HEK293 (cell line): ENCODE data around the gene BRWD1.

Experiments used
- CTCF ChIA-PET: fragments of 350-600 bp; formaldehyde crosslinking; extraction: SDS; loops from one replicate; lab custom pipeline; 2021; ENCODE audit warnings: antibody characterized with exemption; lab: Yijun Ruan, JAX
- POLR2A ChIA-PET: fragments of 300-600 bp; formaldehyde crosslinking; extraction: SDS; loops from one replicate; lab custom pipeline; 2020; ENCODE audit warnings: antibody characterized with exemption, inconsistent platforms; lab: Yijun Ruan, JAX
- H3K27ac ChIP-seq: fragments of 200-500 bp; sonication (Bioruptor generic); 2 replicates; pipeline ENCODE4 v1.5.1; 2014; ENCODE audit warnings: low read depth, low read length, control low read depth, inconsistent platforms; ENCODE audit errors: extremely low read depth
- H3K36me3 ChIP-seq, 2 experiments: fragments of 200-500 bp in 1 of 2; sonication (Bioruptor generic) in 1 of 2; 1 replicate in 1 of 2; 2 replicates in 1 of 2; pipeline ENCODE4 v1.5.1; 2014 to 2017; ENCODE audit warnings: inconsistent platforms in 2 of 2, low read length in 2 of 2; ENCODE audit not compliant: control insufficient read depth in 2 of 2, insufficient read depth in 1 of 2
- H3K4me1 ChIP-seq: fragments of 200-500 bp; sonication (Bioruptor generic); 2 replicates; pipeline ENCODE4 v1.5.1; 2014; ENCODE audit warnings: mild to moderate bottlenecking, low read length, inconsistent platforms; ENCODE audit not compliant: control insufficient read depth, insufficient read depth
- H3K4me3 ChIP-seq: 2 replicates; pipeline ENCODE4 v1.5.1; 2011; ENCODE audit warnings: low read depth, mild to moderate bottlenecking, control low read depth, low read length, moderate library complexity
- H3K9me3 ChIP-seq: fragments of 200-500 bp; sonication (Bioruptor generic); 2 replicates; pipeline ENCODE4 v1.5.1; 2014; ENCODE audit warnings: low read depth, low read length, inconsistent platforms; ENCODE audit not compliant: control insufficient read depth, insufficient read depth
- GLI2 ChIP-seq: fragments of 450-650 bp; formaldehyde crosslinking; IDR thresholded peaks from 2 replicates; pipeline ENCODE4; 2017; ENCODE audit warnings: missing biosample characterization, missing genetic modification characterization, low read depth, borderline replicate concordance
- INSM2 ChIP-seq: fragments of 450-650 bp; formaldehyde crosslinking; IDR thresholded peaks from 2 replicates; pipeline ENCODE4 v1.5.1; 2016; ENCODE audit warnings: missing biosample characterization, missing genetic modification characterization
- PRDM6 ChIP-seq: fragments of 450-650 bp; formaldehyde crosslinking; IDR thresholded peaks from 2 replicates; pipeline ENCODE4 v1.5.1; 2017; ENCODE audit warnings: missing biosample characterization, missing genetic modification characterization
- SALL2 ChIP-seq: fragments of 450-650 bp; formaldehyde crosslinking; IDR thresholded peaks from 2 replicates; pipeline ENCODE4 v1.5.0; 2017; ENCODE audit warnings: missing biosample characterization, mild to moderate bottlenecking, missing genetic modification characterization, borderline replicate concordance
- WT1 ChIP-seq: fragments of 450-650 bp; formaldehyde crosslinking; IDR thresholded peaks from 2 replicates; pipeline ENCODE4 v1.5.1; 2016; ENCODE audit warnings: missing biosample characterization, missing genetic modification characterization
- ZNF10 ChIP-seq: fragments of 450-650 bp; formaldehyde crosslinking; IDR thresholded peaks from 2 replicates; pipeline ENCODE4 v1.5.1; 2017; ENCODE audit warnings: missing biosample characterization, missing genetic modification characterization
- ZNF121 ChIP-seq: fragments of 450-650 bp; formaldehyde crosslinking; IDR thresholded peaks from 2 replicates; pipeline ENCODE4 v1.5.1; 2016; ENCODE audit warnings: missing biosample characterization, missing genetic modification characterization
- ZNF18 ChIP-seq: fragments of 450-650 bp; formaldehyde crosslinking; IDR thresholded peaks from 2 replicates; pipeline ENCODE4 v1.5.1; 2016; ENCODE audit warnings: missing biosample characterization, missing genetic modification characterization
- ZNF211 ChIP-seq: fragments of 450-650 bp; formaldehyde crosslinking; IDR thresholded peaks from 2 replicates; pipeline ENCODE4 v1.5.1; 2016; ENCODE audit warnings: low read depth, missing biosample characterization, missing genetic modification characterization
- ZNF311 ChIP-seq: fragments of 450-650 bp; formaldehyde crosslinking; IDR thresholded peaks from 2 replicates; pipeline ENCODE4 v1.5.1; 2017; ENCODE audit warnings: missing biosample characterization, missing genetic modification characterization, borderline replicate concordance
- ZNF335 ChIP-seq: fragments of 450-650 bp; formaldehyde crosslinking; conservative IDR thresholded peaks from 2 replicates; pipeline ENCODE4 v1.5.1; 2016; ENCODE audit warnings: missing biosample characterization, missing genetic modification characterization
- ZNF561 ChIP-seq: fragments of 450-650 bp; IDR thresholded peaks from 2 replicates; pipeline ENCODE4 v1.5.1; 2018; ENCODE audit warnings: missing biosample characterization, missing genetic modification characterization, borderline replicate concordance
- ZNF792 ChIP-seq: fragments of 450-650 bp; formaldehyde crosslinking; IDR thresholded peaks from 2 replicates; pipeline ENCODE4 v1.5.1; 2016; ENCODE audit warnings: missing biosample characterization, missing genetic modification characterization
- TF ChIP-seq, protein P1 (sequence below): IDR thresholded peaks from 2 replicates; pipeline ENCODE4 v1.6.1; 2011; ENCODE audit warnings: mild to moderate bottlenecking, low read depth, low read length, borderline replicate concordance
- TF ChIP-seq, protein P2 (sequence below): fragments of 450-650 bp; formaldehyde crosslinking; IDR thresholded peaks from 2 replicates; pipeline ENCODE4 v1.5.1; 2016; ENCODE audit warnings: missing biosample characterization, missing genetic modification characterization
- TF ChIP-seq, protein P3 (sequence below): fragments of 450-650 bp; formaldehyde crosslinking; IDR thresholded peaks from 2 replicates; pipeline ENCODE4 v1.5.1; 2017; ENCODE audit warnings: missing biosample characterization, missing genetic modification characterization
- TF ChIP-seq, protein P4 (sequence below): fragments of 450-650 bp; formaldehyde crosslinking; IDR thresholded peaks from 2 replicates; pipeline ENCODE4 v1.5.1; 2016; ENCODE audit warnings: missing biosample characterization, missing genetic modification characterization

The BRWD1 gene

GRCh38 chr21:39232861-39233291 is 80.6 kb downstream of the BRWD1 start (continued):
- TF ChIP-seq GLI2 (tag by site-specific recombination) (no peak), ZNF18 (tag by site-specific recombination) (no peak)

- ChIA-PET POLR2A (no interaction called here), CTCF (interaction anchor here (0.7 kb wide), 1 partner anchor 41 kb away, joined by 4 read pairs; no protein-coding TSS in a partner anchor)
- Histone ChIP-seq H3K36me3 (peaks cover 49 to 53% of the 10 kb centered on the region in 2 experiments), H3K27ac (no peak overlapping the region), H3K9me3 (no peaks in the 10 kb centered on the region), H3K4me3 (no peak overlapping the region), H3K4me1 (no peaks in the 10 kb centered on the region)
- TF ChIP-seq WT1 = no peak
- peak; percentile 42; the same call in 1 of the 2 replicates for TF ChIP-seq ZNF211
Measured at GRCh38 chr21:39224930-39225329, 88.5 kb downstream of the BRWD1 start.

DNA sequence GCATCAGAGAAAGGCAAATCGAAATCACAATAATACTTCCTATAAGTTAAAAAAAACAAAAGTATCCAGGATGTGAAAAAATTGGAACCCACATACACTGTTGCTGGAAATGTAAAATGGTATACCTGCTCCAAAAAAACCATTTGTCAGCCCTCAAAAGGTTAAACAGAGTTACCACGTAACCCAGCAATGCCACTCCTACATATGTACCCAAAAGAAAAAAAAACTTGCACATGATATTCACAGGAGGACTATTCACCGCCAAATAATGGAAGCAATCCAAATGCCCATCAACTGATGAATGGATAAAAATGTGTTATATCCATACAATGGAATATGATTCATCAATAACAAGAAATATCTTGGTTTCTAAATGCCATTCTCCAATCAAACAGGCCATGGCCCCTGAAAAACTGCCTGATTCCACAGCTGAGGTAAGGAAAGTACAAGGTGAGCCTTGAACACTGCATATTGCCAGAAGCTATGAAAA is 91.4 kb downstream of the BRWD1 start:
- Histone ChIP-seq H3K9me3 (no peaks in the 10 kb centered on the region), H3K4me1 (no peaks in the 10 kb centered on the region), H3K27ac (no peak overlapping the region), H3K36me3 (peaks cover 41 to 70% of the 10 kb centered on the region in 2 experiments), H3K4me3 (no peak overlapping the region)
- TF ChIP-seq, protein P1, sequence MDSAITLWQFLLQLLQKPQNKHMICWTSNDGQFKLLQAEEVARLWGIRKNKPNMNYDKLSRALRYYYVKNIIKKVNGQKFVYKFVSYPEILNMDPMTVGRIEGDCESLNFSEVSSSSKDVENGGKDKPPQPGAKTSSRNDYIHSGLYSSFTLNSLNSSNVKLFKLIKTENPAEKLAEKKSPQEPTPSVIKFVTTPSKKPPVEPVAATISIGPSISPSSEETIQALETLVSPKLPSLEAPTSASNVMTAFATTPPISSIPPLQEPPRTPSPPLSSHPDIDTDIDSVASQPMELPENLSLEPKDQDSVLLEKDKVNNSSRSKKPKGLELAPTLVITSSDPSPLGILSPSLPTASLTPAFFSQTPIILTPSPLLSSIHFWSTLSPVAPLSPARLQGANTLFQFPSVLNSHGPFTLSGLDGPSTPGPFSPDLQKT = no peak
- TF ChIP-seq ZNF311 (tag by site-specific recombination) = no peak
- TF ChIP-seq, protein P2, sequence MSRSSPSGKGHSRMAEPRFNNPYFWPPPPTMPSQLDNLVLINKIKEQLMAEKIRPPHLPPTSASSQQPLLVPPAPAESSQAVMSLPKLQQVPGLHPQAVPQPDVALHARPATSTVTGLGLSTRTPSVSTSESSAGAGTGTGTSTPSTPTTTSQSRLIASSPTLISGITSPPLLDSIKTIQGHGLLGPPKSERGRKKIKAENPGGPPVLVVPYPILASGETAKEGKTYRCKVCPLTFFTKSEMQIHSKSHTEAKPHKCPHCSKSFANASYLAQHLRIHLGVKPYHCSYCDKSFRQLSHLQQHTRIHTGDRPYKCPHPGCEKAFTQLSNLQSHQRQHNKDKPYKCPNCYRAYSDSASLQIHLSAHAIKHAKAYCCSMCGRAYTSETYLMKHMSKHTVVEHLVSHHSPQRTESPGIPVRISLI (tag by site-specific recombination) = no peak
- peak; percentile 91 for TF ChIP-seq ZNF10 (tag by site-specific recombination)
- TF ChIP-seq ZNF792 = no peak
- TF ChIP-seq PRDM6 (tag by site-specific recombination) = no peak
- ChIA-PET POLR2A (no interaction called here), CTCF (no interaction called here)

GRCh38 chr21:39221282-39221996 is 92.0 kb downstream of the BRWD1 start:
- Histone ChIP-seq H3K27ac (no peak overlapping the region), H3K9me3 (no peaks in the 10 kb centered on the region), H3K4me3 (no peak overlapping the region), H3K4me1 (no peaks in the 10 kb centered on the region), H3K36me3 (peaks cover 36 to 71% of the 10 kb centered on the region in 2 experiments)
- POLR2A ChIA-PET = no interaction called here
- CTCF ChIA-PET = no interaction called here
- TF ChIP-seq ZNF561 (tag by site-specific recombination) (no peak), SALL2 (tag by site-specific recombination) (no peak), ZNF121 (tag by site-specific recombination) (no peak), INSM2 (tag by site-specific recombination) (no peak), ZNF335 (no peak)
- TF ChIP-seq, protein P3, sequence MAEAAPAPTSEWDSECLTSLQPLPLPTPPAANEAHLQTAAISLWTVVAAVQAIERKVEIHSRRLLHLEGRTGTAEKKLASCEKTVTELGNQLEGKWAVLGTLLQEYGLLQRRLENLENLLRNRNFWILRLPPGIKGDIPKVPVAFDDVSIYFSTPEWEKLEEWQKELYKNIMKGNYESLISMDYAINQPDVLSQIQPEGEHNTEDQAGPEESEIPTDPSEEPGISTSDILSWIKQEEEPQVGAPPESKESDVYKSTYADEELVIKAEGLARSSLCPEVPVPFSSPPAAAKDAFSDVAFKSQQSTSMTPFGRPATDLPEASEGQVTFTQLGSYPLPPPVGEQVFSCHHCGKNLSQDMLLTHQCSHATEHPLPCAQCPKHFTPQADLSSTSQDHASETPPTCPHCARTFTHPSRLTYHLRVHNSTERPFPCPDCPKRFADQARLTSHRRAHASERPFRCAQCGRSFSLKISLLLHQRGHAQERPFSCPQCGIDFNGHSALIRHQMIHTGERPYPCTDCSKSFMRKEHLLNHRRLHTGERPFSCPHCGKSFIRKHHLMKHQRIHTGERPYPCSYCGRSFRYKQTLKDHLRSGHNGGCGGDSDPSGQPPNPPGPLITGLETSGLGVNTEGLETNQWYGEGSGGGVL (tag by site-specific recombination) = no peak
- TF ChIP-seq, protein P4, sequence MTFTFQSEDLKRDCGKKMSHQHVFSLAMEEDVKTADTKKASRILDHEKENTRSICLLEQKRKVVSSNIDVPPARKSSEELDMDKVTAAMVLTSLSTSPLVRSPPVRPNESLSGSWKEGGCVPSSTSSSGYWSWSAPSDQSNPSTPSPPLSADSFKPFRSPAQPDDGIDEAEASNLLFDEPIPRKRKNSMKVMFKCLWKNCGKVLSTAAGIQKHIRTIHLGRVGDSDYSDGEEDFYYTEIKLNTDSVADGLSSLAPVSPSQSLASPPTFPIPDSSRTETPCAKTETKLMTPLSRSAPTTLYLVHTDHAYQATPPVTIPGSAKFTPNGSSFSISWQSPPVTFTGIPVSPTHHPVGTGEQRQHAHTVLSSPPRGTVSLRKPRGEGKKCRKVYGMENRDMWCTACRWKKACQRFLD (tag by site-specific recombination) = no peak
